Astrocyte (in vitro differentiated cells and primary cell): Measurements from ENCODE around the gene SPATA1. TPM values are rescaled to one million over a fixed set of nuclear protein-coding genes. Genes with fewer than 3 reads are reported as not detected.

Experiments
- DNase-seq: peaks from one replicate; pipeline ENCODE4 v3.0.0-alpha.2; 2010; ENCODE audit warnings: low read depth
- FAIRE-seq: peaks from 2 replicates; lab custom pipeline; 2011; peaks lifted over from hg19 to GRCh38; lab: Jason Lieb, UNC
- H2AFZ ChIP-seq: 2 replicates; pipeline ENCODE4 v1.6.0; 2012; ENCODE audit warnings: low read depth, low read length, inconsistent platforms
- H3K27ac ChIP-seq: 2 replicates; pipeline ENCODE4 v1.5.1; 2011; ENCODE audit warnings: low read depth, low read length, inconsistent platforms
- H3K27me3 ChIP-seq: 2 replicates; pipeline ENCODE4 v1.6.0; 2011; ENCODE audit warnings: low read length, inconsistent platforms; ENCODE audit not compliant: insufficient read depth
- H3K36me3 ChIP-seq: 2 replicates; pipeline ENCODE4 v1.5.1; 2011; ENCODE audit warnings: low read length, inconsistent platforms; ENCODE audit not compliant: insufficient read depth
- H3K4me1 ChIP-seq: 2 replicates; pipeline ENCODE4 v1.5.1; 2011; ENCODE audit warnings: low read length, inconsistent platforms; ENCODE audit not compliant: insufficient read depth
- H3K4me2 ChIP-seq: 2 replicates; pipeline ENCODE4 v1.6.0; 2012; ENCODE audit warnings: low read length, inconsistent platforms
- H3K4me3 ChIP-seq: 2 replicates; pipeline ENCODE4 v1.5.1; 2011; ENCODE audit warnings: low read depth, mild to moderate bottlenecking, low read length, inconsistent platforms; ENCODE audit not compliant: insufficient read depth
- H3K79me2 ChIP-seq: 2 replicates; pipeline ENCODE4 v1.6.0; 2012; ENCODE audit warnings: mild to moderate bottlenecking, low read length, inconsistent platforms; ENCODE audit not compliant: insufficient read depth
- H3K9ac ChIP-seq: 2 replicates; pipeline ENCODE4 v1.6.0; 2012; ENCODE audit warnings: mild to moderate bottlenecking, low read length, inconsistent platforms
- H3K9me3 ChIP-seq: 2 replicates; pipeline ENCODE4 v1.5.1; 2012; ENCODE audit warnings: low read depth, mild to moderate bottlenecking, low read length, inconsistent platforms; ENCODE audit not compliant: insufficient read depth
- H4K20me1 ChIP-seq: 2 replicates; pipeline ENCODE4 v1.6.0; 2012; ENCODE audit warnings: low read length, inconsistent platforms; ENCODE audit not compliant: insufficient read depth
- H3K27ac Mint-ChIP-seq: one replicate; pipeline ENCODE4 v1.8.0; 2021; ENCODE audit warnings: mild to moderate bottlenecking, mixed read lengths; ENCODE audit not compliant: unreplicated experiment
- H3K27me3 Mint-ChIP-seq: one replicate; pipeline ENCODE4 v1.8.0; 2021; ENCODE audit warnings: low read depth, mixed read lengths; ENCODE audit not compliant: unreplicated experiment
- H3K36me3 Mint-ChIP-seq: one replicate; pipeline ENCODE4 v1.8.0; 2021; ENCODE audit warnings: low read depth, mixed read lengths; ENCODE audit not compliant: unreplicated experiment
- H3K4me1 Mint-ChIP-seq: one replicate; pipeline ENCODE4 v1.8.0; 2021; ENCODE audit warnings: low read depth, mixed read lengths; ENCODE audit not compliant: unreplicated experiment
- H3K4me3 Mint-ChIP-seq: one replicate; pipeline ENCODE4 v1.8.0; 2021; ENCODE audit warnings: mild to moderate bottlenecking, moderate library complexity, mixed read lengths; ENCODE audit not compliant: unreplicated experiment
- H3K9me3 Mint-ChIP-seq: one replicate; pipeline ENCODE4 v1.8.0; 2021; ENCODE audit warnings: mild to moderate bottlenecking, mixed read lengths; ENCODE audit not compliant: unreplicated experiment
- EZH2 ChIP-seq: IDR thresholded peaks from 2 replicates; pipeline ENCODE4 v1.6.1; 2012; ENCODE audit warnings: mild to moderate bottlenecking, low read length, inconsistent platforms; ENCODE audit not compliant: insufficient read depth
- total RNA-seq: library from RNA; stranded (reverse); gene quantifications from 2 replicates; pipeline ENCODE4 v1.2.1, GENCODE V29; 2021
- TF ChIP-seq, protein P1 (sequence below): IDR thresholded peaks from 2 replicates; pipeline ENCODE4 v1.5.1; 2011; ENCODE audit warnings: low read depth, mild to moderate bottlenecking, inconsistent platforms, low read length, moderate library complexity; ENCODE audit not compliant: insufficient read depth

The SPATA1 gene
- total RNA-seq, 1 donor from 2014 or later: 1.4 TPM

DNA sequence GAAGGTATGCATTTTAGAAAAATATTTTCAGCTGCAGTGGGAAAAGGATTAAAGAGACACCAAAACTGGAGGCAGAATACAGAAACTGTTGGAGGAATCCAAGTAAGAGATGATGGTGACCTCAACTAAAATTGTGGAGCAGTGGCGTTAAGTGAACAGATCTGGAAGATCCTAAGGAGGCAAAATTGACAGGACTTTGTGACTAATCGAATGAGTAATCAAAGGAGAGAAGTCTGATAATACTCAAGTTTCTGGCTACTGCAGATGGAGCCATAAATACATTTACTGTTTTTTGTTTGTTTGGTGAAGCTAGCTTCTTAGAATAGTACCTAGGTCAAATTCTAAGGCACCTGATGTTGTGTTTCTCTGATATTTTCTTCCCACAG is 65.0 kb downstream of the SPATA1 start:
- TF ChIP-seq, protein P1, sequence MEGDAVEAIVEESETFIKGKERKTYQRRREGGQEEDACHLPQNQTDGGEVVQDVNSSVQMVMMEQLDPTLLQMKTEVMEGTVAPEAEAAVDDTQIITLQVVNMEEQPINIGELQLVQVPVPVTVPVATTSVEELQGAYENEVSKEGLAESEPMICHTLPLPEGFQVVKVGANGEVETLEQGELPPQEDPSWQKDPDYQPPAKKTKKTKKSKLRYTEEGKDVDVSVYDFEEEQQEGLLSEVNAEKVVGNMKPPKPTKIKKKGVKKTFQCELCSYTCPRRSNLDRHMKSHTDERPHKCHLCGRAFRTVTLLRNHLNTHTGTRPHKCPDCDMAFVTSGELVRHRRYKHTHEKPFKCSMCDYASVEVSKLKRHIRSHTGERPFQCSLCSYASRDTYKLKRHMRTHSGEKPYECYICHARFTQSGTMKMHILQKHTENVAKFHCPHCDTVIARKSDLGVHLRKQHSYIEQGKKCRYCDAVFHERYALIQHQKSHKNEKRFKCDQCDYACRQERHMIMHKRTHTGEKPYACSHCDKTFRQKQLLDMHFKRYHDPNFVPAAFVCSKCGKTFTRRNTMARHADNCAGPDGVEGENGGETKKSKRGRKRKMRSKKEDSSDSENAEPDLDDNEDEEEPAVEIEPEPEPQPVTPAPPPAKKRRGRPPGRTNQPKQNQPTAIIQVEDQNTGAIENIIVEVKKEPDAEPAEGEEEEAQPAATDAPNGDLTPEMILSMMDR: no peak
- TF ChIP-seq EZH2: no peak
- no peaks in the 10 kb centered on the region for H3K27me3 ChIP-seq
- no peak overlapping the region for H2AFZ ChIP-seq
- H4K20me1 ChIP-seq: no peaks in the 10 kb centered on the region
- H3K4me2 ChIP-seq: peak overlapping the region; percentile 2
- no peak overlapping the region for H3K9ac ChIP-seq
- FAIRE-seq: no peak
- H3K4me3 Mint-ChIP-seq: no peak overlapping the region
- peaks cover 3% of the 10 kb centered on the region for H3K36me3 Mint-ChIP-seq
- H3K4me1 ChIP-seq: peaks cover 21% of the 10 kb centered on the region
- peaks cover 7% of the 10 kb centered on the region for H3K79me2 ChIP-seq
- DNase-seq: peak; percentile 53
- H3K9me3 ChIP-seq: no peaks in the 10 kb centered on the region
- H3K27me3 Mint-ChIP-seq: no peaks in the 10 kb centered on the region
- H3K9me3 Mint-ChIP-seq: no peaks in the 10 kb centered on the region
- no peak overlapping the region for H3K27ac Mint-ChIP-seq
- no peak overlapping the region for H3K27ac ChIP-seq
- peaks cover 5% of the 10 kb centered on the region for H3K36me3 ChIP-seq
- peaks cover 18% of the 10 kb centered on the region for H3K4me1 Mint-ChIP-seq
- no peak overlapping the region for H3K4me3 ChIP-seq

DNA sequence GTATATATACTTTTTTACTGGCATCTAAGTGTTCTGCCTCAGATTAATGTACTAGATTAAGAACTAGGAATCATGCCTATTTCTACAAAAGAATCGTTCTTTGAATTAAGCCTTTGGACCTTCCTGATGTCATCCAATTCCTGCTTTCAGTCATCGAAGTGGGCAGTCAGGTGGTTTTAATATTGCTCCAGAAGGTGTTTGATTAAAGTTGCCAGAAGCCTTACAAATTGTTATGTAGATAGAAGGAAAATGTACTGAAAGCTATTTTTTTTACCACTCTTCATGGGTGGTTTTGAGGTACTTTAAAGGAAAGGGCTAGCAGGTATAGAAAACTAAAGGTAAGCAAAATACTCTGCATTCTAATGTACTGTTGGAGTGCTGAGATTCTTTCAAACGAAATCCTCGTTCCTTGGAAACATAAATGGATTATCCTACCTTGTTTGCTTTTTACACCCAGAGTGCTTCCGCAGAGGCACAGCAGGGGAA is 67.3 kb downstream of the SPATA1 start:
- peak overlapping the region; percentile 93 for H3K4me2 ChIP-seq
- H4K20me1 ChIP-seq: no peaks in the 10 kb centered on the region
- peaks cover 18% of the 10 kb centered on the region for H3K4me1 Mint-ChIP-seq
- FAIRE-seq: no peak
- TF ChIP-seq, protein P1: no peak
- TF ChIP-seq EZH2: no peak
- H2AFZ ChIP-seq: peak overlapping the region; percentile 73
- peak overlapping the region; percentile 99 for H3K27ac Mint-ChIP-seq
- no peaks in the 10 kb centered on the region for H3K9me3 ChIP-seq
- DNase-seq: no peak
- H3K79me2 ChIP-seq: peaks cover 7% of the 10 kb centered on the region
- H3K36me3 ChIP-seq: peaks cover 5% of the 10 kb centered on the region
- peaks cover 21% of the 10 kb centered on the region for H3K4me1 ChIP-seq
- H3K27me3 Mint-ChIP-seq: no peaks in the 10 kb centered on the region
- peak overlapping the region; percentile 97 for H3K27ac ChIP-seq
- H3K9ac ChIP-seq: peak overlapping the region; percentile 94
- H3K27me3 ChIP-seq: no peaks in the 10 kb centered on the region
- peak overlapping the region; percentile 79 for H3K4me3 ChIP-seq
- H3K4me3 Mint-ChIP-seq: peak overlapping the region; percentile 94
- no peaks in the 10 kb centered on the region for H3K9me3 Mint-ChIP-seq
- H3K36me3 Mint-ChIP-seq: peaks cover 3% of the 10 kb centered on the region
